Neural cell (in vitro differentiated cells): ENCODE data around the gene KRTDAP. TPM values are rescaled to one million over a fixed set of nuclear protein-coding genes. Genes with fewer than 3 reads are reported as not detected.

Source experiments
- H2AFZ ChIP-seq: fragments of 200-600, 300-800 bp; sonication (generic), shearing (Covaris generic); 2 replicates; pipeline ENCODE4 v1.6.0; 2014; ENCODE audit warnings: low read depth, mild to moderate bottlenecking, antibody characterized with exemption, low read length, moderate library complexity
- H3F3A ChIP-seq: fragments of 200-600 bp; shearing (Covaris generic); 2 replicates; pipeline ENCODE4 v1.6.1; 2016; ENCODE audit warnings: mild to moderate bottlenecking, moderate library complexity, mixed read lengths, antibody characterized with exemption, low read length; ENCODE audit not compliant: insufficient read depth, poor library complexity, severe bottlenecking
- H3K27ac ChIP-seq: fragments of 200-600, 300-800 bp; sonication (generic), shearing (Covaris generic); 2 replicates; pipeline ENCODE4 v1.5.1; 2014; ENCODE audit warnings: mild to moderate bottlenecking, low read length, moderate library complexity
- H3K27me3 ChIP-seq: fragments of 300-800, 200-600 bp; sonication (generic), shearing (Covaris generic); 2 replicates; pipeline ENCODE4 v1.6.0; 2014; ENCODE audit warnings: mild to moderate bottlenecking, low read depth, low read length, moderate library complexity; ENCODE audit not compliant: insufficient read depth
- H3K36me3 ChIP-seq: fragments of 300-800, 200-600 bp; sonication (generic), shearing (Covaris generic); 2 replicates; pipeline ENCODE4 v1.5.1; 2014; ENCODE audit warnings: mild to moderate bottlenecking, antibody characterized with exemption, low read length, moderate library complexity; ENCODE audit not compliant: insufficient read depth
- H3K4me2 ChIP-seq: fragments of 300-800, 200-600 bp; sonication (generic), shearing (Covaris generic); 2 replicates; pipeline ENCODE4 v1.6.0; 2014; ENCODE audit warnings: mild to moderate bottlenecking, low read length
- H3K4me3 ChIP-seq: fragments of 300-800, 200-600 bp; sonication (generic), shearing (Covaris generic); 2 replicates; pipeline ENCODE4 v1.5.1; 2014; ENCODE audit warnings: mild to moderate bottlenecking, low read length, moderate library complexity
- H3K79me2 ChIP-seq: fragments of 200-600 bp; shearing (Covaris generic); replicated peaks from 2 replicates; pipeline ENCODE4 v1.6.0; 2014; ENCODE audit warnings: mild to moderate bottlenecking, low read length, moderate library complexity; ENCODE audit not compliant: insufficient read depth
- H3K9ac ChIP-seq: fragments of 300-800, 200-600 bp; sonication (generic), shearing (Covaris generic); 2 replicates; pipeline ENCODE4 v1.6.1; 2016; ENCODE audit warnings: mild to moderate bottlenecking, low read length, mixed read lengths
- H3K9me2 ChIP-seq: fragments of 200-600 bp; shearing (Covaris generic); 2 replicates; pipeline ENCODE4 v1.6.1; 2016; ENCODE audit warnings: mild to moderate bottlenecking, low read length, mixed read lengths; ENCODE audit not compliant: insufficient read depth
- H3K9me3 ChIP-seq: fragments of 200-600, 300-800 bp; sonication (generic), shearing (Covaris generic); 2 replicates; pipeline ENCODE4 v1.6.1; 2016; ENCODE audit warnings: mild to moderate bottlenecking, mixed run types, low read length, moderate library complexity, mixed read lengths
- H4K20me1 ChIP-seq: fragments of 200-600 bp; shearing (Covaris generic); 2 replicates; pipeline ENCODE4 v1.6.1; 2016; ENCODE audit warnings: mild to moderate bottlenecking, mixed run types; ENCODE audit not compliant: insufficient read depth
- CTCF ChIP-seq: fragments of 450-650 bp; IDR thresholded peaks from 2 replicates; pipeline ENCODE4 v1.5.1; 2014; ENCODE audit warnings: antibody characterized with exemption, mild to moderate bottlenecking, moderate library complexity; ENCODE audit not compliant: poor library complexity, severe bottlenecking
- EP300 ChIP-seq: fragments of 450-650 bp; conservative IDR thresholded peaks from 2 replicates; pipeline ENCODE4 v1.6.1; 2014; ENCODE audit warnings: antibody characterized with exemption, mild to moderate bottlenecking, moderate library complexity; ENCODE audit not compliant: poor library complexity, severe bottlenecking
- EZH2 ChIP-seq: fragments of 200-600, 300-800 bp; shearing (Covaris generic), sonication (generic); IDR thresholded peaks from 2 replicates; pipeline ENCODE4 v1.6.1; 2014; ENCODE audit warnings: antibody characterized with exemption, low read length, borderline replicate concordance, mild to moderate bottlenecking; ENCODE audit not compliant: insufficient read depth, poor library complexity, severe bottlenecking
- MXI1 ChIP-seq: fragments of 450-650 bp; conservative IDR thresholded peaks from 2 replicates; pipeline ENCODE4 v1.6.1; 2014; ENCODE audit warnings: antibody characterized with exemption, mild to moderate bottlenecking; ENCODE audit not compliant: poor library complexity, severe bottlenecking
- POLR2AphosphoS5 ChIP-seq: IDR thresholded peaks from 2 replicates; pipeline ENCODE4 v1.6.1; 2012
- RAD21 ChIP-seq: fragments of 450-650 bp; conservative IDR thresholded peaks from 2 replicates; pipeline ENCODE4 v1.6.1; 2014; ENCODE audit warnings: antibody characterized with exemption, mild to moderate bottlenecking, moderate library complexity
- SMC3 ChIP-seq: fragments of 450-650 bp; conservative IDR thresholded peaks from 2 replicates; pipeline ENCODE4 v1.6.1; 2014; ENCODE audit warnings: antibody characterized with exemption, mild to moderate bottlenecking, moderate library complexity; ENCODE audit not compliant: poor library complexity
- TAF1 ChIP-seq: IDR thresholded peaks from 2 replicates; pipeline ENCODE4 v1.6.1; 2012; ENCODE audit warnings: low read depth
- polyA plus RNA-seq: library from polyadenylated mRNA; depleted of rRNA; stranded (reverse); fragments of >200 nt; gene quantifications from 2 replicates; pipeline ENCODE4 v1.2.3, GENCODE V29; 2014
- TF ChIP-seq, protein P1 (sequence below): IDR thresholded peaks from 2 replicates; pipeline ENCODE4 v1.6.1; 2012; ENCODE audit warnings: borderline replicate concordance

Gene KRTDAP
- polyA plus RNA-seq, 1 donor from 2014 or later = not detected

DNA sequence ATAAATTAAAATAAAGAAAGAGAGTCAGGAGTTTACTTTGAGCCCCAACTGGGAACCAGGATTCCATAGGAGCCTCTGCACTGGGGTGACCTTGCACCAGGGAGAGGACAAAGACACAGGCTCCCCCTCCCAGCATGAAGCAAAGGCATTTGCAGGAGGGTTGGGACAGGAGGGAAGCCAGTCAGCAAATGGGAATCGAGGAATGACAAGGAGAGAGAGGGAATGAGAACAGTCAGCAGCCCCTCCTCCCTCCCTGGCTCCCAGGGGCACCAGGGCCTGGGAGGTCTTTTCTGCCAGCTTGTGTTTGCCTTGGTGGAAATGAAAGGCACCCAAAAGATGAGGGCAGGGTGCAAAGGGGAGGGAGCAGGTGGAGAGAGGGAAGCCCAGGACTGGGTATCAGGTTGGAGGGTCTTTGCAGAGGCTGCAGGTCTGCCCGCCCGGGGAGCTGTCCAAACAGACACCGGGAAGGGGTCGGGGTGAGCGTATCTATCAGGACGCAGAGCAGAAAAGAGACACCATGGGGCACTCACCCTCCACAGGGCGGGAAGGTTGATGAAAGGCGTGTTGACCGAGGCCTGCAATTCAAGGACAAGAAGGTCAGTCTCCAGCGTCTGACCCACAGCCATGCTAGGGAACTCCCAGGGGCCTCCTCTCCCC is 34.0 kb upstream of the KRTDAP start (continued):
- TF ChIP-seq MXI1 = no peak

GRCh38 chr19:35522745-35523327 is 32.6 kb upstream of the KRTDAP start:
- no peak overlapping the region for H3K27ac ChIP-seq
- no peaks in the 10 kb centered on the region for H3K9me2 ChIP-seq
- H3K27me3 ChIP-seq = no peaks in the 10 kb centered on the region
- no peaks in the 10 kb centered on the region for H3K9me3 ChIP-seq
- TF ChIP-seq MXI1 (no peak), SMC3 (no peak), CTCF (no peak), TAF1 (no peak), POLR2AphosphoS5 (no peak), EZH2 (no peak), EP300 (no peak)
- TF ChIP-seq, protein P1, sequence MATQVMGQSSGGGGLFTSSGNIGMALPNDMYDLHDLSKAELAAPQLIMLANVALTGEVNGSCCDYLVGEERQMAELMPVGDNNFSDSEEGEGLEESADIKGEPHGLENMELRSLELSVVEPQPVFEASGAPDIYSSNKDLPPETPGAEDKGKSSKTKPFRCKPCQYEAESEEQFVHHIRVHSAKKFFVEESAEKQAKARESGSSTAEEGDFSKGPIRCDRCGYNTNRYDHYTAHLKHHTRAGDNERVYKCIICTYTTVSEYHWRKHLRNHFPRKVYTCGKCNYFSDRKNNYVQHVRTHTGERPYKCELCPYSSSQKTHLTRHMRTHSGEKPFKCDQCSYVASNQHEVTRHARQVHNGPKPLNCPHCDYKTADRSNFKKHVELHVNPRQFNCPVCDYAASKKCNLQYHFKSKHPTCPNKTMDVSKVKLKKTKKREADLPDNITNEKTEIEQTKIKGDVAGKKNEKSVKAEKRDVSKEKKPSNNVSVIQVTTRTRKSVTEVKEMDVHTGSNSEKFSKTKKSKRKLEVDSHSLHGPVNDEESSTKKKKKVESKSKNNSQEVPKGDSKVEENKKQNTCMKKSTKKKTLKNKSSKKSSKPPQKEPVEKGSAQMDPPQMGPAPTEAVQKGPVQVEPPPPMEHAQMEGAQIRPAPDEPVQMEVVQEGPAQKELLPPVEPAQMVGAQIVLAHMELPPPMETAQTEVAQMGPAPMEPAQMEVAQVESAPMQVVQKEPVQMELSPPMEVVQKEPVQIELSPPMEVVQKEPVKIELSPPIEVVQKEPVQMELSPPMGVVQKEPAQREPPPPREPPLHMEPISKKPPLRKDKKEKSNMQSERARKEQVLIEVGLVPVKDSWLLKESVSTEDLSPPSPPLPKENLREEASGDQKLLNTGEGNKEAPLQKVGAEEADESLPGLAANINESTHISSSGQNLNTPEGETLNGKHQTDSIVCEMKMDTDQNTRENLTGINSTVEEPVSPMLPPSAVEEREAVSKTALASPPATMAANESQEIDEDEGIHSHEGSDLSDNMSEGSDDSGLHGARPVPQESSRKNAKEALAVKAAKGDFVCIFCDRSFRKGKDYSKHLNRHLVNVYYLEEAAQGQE = no peak
- no peaks in the 10 kb centered on the region for H4K20me1 ChIP-seq
- no peak overlapping the region for H2AFZ ChIP-seq
- H3K36me3 ChIP-seq = no peaks in the 10 kb centered on the region
- H3F3A ChIP-seq = no peaks in the 10 kb centered on the region
- H3K4me3 ChIP-seq = no peak overlapping the region
- H3K9ac ChIP-seq = no peak overlapping the region
- no peak overlapping the region for H3K4me2 ChIP-seq
- H3K79me2 ChIP-seq = no peaks in the 10 kb centered on the region

GRCh38 chr19:35521124-35521743 is 31.0 kb upstream of the KRTDAP start:
- Histone ChIP-seq H3K9me2 (no peaks in the 10 kb centered on the region), H3K9me3 (no peaks in the 10 kb centered on the region), H3K27ac (no peak overlapping the region), H3K4me2 (no peak overlapping the region), H3K36me3 (no peaks in the 10 kb centered on the region), H3K4me3 (no peak overlapping the region), H3K9ac (no peak overlapping the region), H4K20me1 (no peaks in the 10 kb centered on the region), H3F3A (no peaks in the 10 kb centered on the region), H3K27me3 (no peaks in the 10 kb centered on the region), H3K79me2 (no peaks in the 10 kb centered on the region), H2AFZ (no peak overlapping the region)
- TF ChIP-seq MXI1 (no peak), SMC3 (no peak), EP300 (no peak), RAD21 (no peak), EZH2 (no peak)
